ENCODE results near the gene WDR72.
"Not testable (repeated sequence)": the region's sequence is repeated elsewhere in the genome, so short reads cannot be mapped to it uniquely, and the experiment has no call there.

Gene WDR72

GRCh38 chr15:53588773-53589172, 170.7 kb downstream of the WDR72 start:
- no peak for DNase-seq

- no peak for DNase-seq
Measured at GRCh38 chr15:53586799-53587198, 172.7 kb downstream of the WDR72 start.

- no peak for DNase-seq
Measured at GRCh38 chr15:53581513-53581912, 177.9 kb downstream of the WDR72 start.

- DNase-seq, result no peak
Measured at GRCh38 chr15:53580366-53580765, 179.1 kb downstream of the WDR72 start.

- DNase-seq, result no peak
Measured at GRCh38 chr15:53576841-53577240, 182.6 kb downstream of the WDR72 start.

GRCh38 chr15:53573091-53573490, 186.4 kb downstream of the WDR72 start:
- DNase-seq, result no peak

- DNase-seq, result no peak
Measured at GRCh38 chr15:53569751-53570480, 189.5 kb downstream of the WDR72 start.

- DNase-seq, result no peak
Measured at GRCh38 chr15:53566912-53567311, 192.6 kb downstream of the WDR72 start.

GRCh38 chr15:53565721-53566120, 193.7 kb downstream of the WDR72 start:
- no peak for DNase-seq

GRCh38 chr15:53564647-53565046, 194.8 kb downstream of the WDR72 start:
- no peak for DNase-seq

GRCh38 chr15:53563627-53564026, 195.8 kb downstream of the WDR72 start:
- DNase-seq, result no peak

GRCh38 chr15:53559364-53560277, 199.8 kb downstream of the WDR72 start:
- no peak for DNase-seq

- no peak for DNase-seq
Measured at GRCh38 chr15:53558384-53558783, 201.1 kb downstream of the WDR72 start.

GRCh38 chr15:53555226-53555625, 204.2 kb downstream of the WDR72 start:
- DNase-seq, result no peak

- DNase-seq, result no peak
Measured at GRCh38 chr15:53549697-53550305, 209.7 kb downstream of the WDR72 start.

GRCh38 chr15:53548236-53548635, 211.2 kb downstream of the WDR72 start:
- no peak for DNase-seq

GRCh38 chr15:53540626-53541300, 218.7 kb downstream of the WDR72 start:
- not testable (repeated sequence) for DNase-seq

GRCh38 chr15:53539878-53540277, 219.6 kb downstream of the WDR72 start:
- DNase-seq, result no peak

- no peak for DNase-seq
Measured at GRCh38 chr15:53536479-53537120, 222.9 kb downstream of the WDR72 start.

GRCh38 chr15:53535886-53536285, 223.6 kb downstream of the WDR72 start:
- no peak for DNase-seq

- DNase-seq, result no peak
Measured at GRCh38 chr15:53534105-53534839, 225.2 kb downstream of the WDR72 start.

GRCh38 chr15:53530761-53531160, 228.7 kb downstream of the WDR72 start:
- no peak for DNase-seq
